GM21825 (cell line): ENCODE data around the gene EDIL3.
"Not testable (repeated sequence)": the region's sequence is repeated elsewhere in the genome, so short reads cannot be mapped to it uniquely, and the experiment has no call there.

Experiments used
- ATAC-seq: cut with Tn5 transposase; IDR thresholded peaks from one replicate; pipeline ENCODE4 v1.9.1; 2021; ENCODE audit warnings: mild to moderate bottlenecking, moderate library complexity; ENCODE audit not compliant: unreplicated experiment

EDIL3 gene

DNA sequence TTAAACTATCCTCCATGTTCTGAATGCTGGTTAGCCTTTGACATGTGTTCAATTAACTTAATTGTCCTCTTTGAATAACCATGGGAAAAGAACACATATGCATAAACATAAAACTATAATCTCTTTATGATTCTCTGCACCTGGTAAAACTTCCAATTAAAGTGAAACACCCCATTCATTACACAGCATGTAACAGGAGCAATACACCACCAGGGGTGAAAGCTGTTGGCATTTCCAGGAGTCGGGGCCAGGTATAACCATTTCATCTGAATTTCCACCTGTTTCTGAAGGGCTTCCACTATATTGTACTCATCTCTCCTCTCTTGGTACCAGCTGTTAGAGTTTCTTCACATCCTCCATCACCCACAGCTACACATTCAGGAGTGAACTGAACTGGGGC is 303.8 kb downstream of the EDIL3 start:
- no peak for ATAC-seq

DNA sequence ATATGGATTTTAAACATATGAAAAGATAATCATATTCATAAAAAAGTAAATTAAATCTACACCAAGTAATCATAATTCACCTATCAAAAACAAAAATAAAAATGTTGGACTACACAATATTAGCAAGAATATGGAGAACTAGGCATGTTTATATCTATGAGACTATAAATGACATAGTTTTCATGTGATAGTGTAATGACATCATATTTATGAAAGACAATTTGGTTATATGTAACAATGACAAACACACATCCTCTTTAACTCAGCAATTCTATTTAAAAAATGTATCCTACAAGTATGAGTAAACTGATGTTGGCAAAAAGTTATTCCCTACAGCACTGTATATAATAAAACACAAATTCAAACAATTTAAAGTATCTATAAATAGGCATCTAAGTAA is 312.3 kb downstream of the EDIL3 start:
- ATAC-seq, result no peak

DNA sequence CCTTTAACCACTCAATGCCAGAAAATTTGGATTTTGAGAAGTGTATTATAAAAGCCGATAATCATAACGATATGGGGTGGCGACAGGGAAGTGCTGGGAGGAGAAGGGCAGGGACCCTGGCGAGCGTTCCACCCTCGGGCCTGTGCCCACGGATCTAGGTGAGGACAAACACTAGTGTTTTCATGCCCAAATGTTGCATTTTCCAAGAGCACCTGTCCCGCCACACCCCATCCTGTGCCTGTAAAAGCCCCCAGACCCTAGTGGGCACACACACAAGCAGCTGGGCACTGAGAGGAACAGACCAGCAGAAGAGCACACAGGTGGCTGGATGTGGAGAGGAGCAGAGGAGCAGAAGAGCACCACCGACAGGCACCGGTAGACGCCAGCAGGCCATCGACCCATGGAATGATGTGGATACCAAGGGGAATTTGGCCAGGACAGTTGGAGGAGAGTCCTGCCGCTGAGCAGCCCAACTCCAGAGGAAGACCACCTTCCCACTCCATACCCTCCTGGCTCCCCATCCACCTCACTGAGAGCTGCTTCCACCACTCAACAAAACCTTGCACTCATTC is 315.0 kb downstream of the EDIL3 start:
- no peak for ATAC-seq

DNA sequence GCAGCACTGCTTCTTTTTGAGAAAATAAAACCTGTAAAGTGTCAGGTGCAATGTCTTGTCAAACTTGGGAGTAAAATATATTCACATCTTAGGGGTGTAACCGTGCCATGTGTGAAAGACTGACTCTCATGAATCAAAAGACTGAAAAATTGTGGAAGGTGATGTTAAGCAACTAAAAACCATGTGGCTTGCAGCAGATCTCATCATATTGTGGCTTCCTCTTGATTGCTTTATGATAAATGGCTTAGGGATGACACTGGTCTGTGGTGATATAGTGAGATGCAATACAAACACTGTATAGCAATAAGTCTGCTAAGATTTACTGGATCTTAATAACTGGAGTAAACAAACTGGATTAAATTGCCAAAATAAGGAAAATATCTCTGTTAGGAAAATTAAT is 321.6 kb downstream of the EDIL3 start:
- ATAC-seq, result no peak

DNA sequence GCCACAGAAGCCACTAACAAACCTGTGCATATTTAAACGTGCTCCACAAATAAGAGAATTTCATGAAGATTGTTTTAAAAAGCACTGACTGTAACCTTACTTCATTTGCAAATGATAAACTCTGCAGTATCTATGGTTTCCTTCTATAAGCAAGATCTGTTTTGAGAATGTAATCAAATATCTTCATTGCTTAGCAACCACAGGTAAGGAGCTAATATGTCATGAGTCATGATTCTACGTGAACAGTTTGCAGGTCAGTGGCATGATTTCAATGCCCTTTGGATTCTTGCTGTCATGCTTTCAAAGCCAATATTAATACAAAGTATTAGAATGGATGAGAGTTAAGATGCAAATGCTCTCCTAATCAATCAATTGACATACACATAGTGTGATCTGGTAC is 325.0 kb downstream of the EDIL3 start:
- no peak for ATAC-seq

DNA sequence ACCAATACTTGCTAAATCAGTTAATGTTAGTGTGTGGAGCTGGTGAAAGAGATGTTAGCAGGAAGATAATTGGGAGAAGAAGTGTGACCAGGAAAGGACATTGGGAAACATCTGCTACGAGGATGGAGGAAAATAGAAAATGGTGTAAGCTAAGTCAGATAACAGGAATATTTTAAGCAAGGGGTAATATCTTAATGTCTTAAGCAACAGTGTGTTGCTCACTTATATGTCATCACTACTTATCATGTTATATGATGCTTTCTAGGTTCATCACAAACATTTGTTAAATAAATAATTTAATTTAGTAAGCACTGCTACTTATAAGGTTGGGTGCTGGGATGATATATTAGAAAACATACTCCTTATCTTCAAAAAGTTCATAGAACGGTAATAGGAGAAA is 326.1 kb downstream of the EDIL3 start:
- no peak for ATAC-seq

DNA sequence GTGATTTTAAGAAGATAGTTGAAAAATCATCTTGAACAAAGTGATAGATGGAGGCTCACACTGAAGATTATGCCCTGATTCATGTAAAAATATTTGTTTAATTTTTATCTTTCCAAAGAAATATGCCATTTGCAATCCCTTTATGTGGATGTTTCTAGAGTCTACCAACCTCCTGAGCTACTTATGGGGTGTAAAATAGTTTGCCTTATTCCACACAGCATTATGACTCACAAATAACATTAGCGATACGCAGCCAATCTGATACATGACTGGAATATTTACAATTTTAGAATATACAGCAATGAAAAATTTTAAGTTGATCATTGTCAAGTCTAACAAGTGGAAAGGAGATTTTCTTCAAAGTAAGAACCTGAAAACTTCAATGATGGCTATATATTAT is 327.5 kb downstream of the EDIL3 start:
- no peak for ATAC-seq

DNA sequence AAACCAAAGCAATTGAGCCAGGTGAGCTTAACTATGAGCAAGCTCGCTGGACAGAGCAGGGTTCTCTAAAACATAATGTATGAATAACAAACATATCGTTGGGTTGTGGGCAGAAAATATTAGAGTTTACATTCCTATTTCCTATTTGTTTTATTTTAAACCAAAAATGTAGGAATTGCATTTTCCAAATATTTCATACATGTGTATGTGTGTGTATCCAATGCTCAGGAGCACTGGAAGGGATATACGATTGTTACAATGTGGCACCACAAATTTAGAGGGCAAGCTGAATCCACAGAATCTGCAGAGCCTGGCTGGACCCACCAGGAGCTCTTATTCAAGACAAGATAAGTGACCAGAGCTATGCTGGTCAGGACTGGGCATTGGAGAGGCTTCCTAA is 338.7 kb downstream of the EDIL3 start:
- no peak for ATAC-seq

DNA sequence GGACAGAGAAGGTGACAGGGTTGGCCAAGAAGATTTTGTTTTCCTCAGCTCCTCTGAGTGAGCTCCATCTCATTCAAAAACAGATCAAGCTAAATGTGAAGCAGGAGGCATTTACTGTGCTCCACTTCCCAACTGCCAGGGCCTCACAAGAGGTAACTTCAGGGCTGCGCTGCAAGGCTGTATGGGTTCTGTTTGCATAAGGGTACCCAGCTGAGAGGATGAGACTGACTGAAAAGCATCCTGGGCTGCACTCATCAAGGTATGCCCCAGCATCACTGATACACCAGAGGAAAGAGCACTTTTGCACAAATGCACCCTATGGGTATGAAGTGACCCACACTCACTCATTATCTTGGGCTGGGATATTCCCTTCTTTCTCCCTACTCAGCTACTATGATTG is 347.8 kb downstream of the EDIL3 start:
- ATAC-seq, result no peak

DNA sequence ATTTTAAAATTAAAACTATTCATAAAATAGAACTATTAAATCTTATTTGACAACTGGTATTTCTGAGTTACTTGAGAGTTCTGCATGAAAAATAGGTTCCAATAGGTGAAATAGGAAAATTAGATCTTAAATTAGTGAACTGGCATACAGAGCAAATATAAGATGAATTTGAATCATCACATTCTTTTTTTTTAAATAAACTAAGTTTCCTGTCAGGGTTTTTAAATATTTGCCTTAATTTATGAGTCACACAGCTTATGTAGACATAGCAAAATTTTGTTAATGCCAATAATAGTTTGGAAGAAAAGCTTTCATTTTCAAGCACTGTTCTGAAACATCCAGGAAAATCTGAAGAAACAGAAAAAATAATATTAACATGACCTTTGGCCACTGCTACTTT is 352.4 kb downstream of the EDIL3 start:
- ATAC-seq, result no peak

DNA sequence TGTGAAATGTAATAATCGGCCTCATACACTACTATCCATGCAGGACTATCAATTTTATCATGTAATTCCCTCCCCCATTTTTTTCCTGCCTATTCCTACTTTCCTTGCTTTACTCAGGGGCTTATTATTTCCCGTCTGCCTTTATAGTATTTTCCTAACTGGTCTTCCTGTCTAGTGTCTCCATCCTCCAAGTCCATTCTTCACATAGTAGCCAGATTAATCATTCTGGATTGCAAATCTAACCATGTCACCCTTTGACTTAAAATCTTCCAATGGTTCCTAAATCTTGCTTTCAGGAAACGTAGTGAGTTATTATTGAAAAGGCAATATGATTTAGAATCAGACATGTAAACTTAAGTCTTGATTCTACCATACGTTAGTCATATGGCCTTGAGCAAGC is 356.6 kb downstream of the EDIL3 start:
- no peak for ATAC-seq

DNA sequence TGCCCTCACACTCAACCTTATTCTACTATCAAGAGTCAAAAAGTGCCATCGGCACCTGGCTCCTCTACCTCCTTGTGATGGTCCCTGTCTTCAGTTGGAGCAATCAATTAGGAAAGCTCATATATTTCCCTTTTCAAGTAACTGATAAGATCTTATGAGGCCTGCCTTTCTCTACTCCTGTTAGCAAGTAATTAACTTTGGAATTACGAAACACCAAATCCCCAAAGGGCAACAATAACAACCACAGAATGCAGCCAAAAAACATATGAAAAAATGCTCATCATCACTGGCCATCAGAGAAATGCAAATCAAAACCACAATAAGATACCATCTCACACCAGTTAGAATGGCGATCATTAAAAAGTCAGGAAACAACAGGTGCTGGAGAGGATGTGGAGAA is 366.2 kb downstream of the EDIL3 start:
- ATAC-seq, result not testable (repeated sequence)

DNA sequence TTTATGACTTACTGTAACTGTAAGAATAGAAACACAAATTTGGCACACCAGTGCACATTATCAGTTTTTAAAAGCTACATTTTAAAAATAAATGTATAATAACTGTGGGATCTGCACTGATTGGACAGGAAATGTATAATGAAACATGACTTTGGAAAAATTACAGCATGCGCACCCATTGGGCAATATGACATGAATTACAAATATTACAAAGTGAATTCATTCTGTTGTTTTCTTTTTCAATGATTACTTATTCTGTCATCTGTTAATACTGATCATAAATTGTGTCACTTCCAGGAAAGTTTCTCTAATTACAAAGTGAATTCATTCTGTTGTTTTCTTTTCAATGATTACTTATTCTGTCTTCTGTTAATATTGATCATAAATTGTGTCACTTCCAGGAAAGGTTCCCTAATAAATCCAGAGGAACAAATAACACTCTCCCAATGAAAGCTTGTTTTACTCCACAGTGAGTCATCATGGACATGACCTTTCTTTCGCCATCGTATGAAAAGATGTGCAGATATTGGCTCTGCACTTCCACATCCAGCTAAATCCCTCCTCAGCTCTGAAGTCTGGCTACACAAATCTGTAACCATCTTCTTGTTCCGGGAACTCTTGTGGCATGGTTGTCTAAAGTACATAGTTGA is 367.0 kb downstream of the EDIL3 start:
- ATAC-seq, result no peak

DNA sequence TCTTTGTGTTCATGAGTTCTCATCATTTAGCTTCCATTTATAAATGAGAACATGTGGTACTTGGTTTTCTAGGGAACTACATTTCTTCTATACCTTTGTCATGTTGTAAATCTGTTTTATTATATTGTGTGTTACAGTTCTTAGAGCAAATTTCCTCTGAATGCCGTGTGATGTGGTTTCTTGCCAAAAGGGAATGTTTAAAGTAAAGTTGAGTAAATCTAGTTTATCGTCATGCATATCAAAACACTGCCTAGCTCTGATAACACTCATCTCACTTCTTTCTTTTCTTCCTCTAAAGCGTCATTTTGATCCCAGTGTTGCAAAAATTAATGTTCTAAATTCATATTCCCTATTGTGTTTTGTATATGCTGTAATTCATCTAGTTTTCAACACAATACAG is 368.6 kb downstream of the EDIL3 start:
- no peak for ATAC-seq

DNA sequence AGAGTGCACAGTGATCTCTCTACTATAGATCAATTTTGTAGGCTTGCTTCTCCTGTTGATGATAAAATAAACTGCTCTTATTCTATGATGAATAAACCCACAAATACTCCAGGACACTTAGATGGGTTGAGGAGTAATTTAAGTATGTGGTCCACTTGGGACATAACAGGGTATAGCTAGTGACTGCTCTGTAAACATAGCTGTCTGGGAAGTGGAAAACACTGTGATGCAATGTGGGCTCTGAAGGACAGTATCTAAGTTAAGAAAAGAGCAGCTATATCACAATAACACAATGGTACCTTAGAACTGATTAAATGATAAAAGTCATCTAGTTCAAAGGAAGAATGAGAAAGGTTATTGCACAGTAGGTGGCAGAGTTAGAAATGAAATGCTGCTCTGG is 369.7 kb downstream of the EDIL3 start:
- no peak for ATAC-seq

DNA sequence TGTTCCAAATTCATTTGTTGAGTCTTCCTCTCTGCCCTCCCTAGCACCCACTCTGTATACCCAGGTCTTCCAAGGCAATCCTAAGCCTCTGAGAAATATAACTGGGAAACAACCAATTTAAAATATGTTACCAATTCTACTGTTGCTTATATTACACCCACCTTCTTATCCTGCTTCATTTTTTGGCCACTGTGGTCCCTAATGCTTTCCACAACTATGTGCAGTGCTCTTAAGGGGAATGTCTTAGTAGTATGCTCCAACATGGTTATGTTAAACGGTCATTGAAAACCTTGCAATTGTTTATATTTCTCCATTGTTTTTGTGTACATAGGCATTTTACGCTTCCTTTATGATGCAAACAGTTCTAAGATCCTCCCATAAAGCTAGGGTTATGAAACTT is 390.9 kb downstream of the EDIL3 start:
- no peak for ATAC-seq

DNA sequence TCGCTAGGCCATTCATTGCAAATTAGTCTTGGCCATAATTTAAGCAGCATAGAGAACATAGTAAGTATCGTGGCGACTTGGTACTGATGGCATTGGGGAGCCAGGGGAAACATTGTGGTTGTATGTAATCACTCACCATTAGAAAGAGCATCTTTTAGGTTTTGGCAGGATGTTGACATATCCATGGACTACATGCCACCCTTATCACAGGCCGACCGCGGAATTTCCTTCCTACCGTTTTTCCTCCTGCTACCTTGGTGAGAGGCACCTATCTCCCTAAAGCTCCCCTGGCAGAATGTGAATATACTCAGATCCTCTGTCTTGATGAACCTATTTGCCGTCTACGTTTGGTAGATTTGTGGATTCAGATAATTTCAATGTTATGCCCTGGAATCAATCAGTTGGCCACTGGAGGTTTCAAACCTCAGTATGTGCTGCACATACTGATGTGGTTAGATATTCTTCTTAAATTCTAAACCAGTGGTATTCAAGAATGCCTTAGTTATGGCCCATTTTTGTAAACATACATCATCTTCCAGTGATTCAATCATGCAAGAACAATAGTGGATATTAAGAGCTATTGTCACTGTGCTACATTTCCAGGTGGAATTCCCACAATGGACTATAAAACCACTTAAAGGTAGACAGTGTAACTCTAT is 393.0 kb downstream of the EDIL3 start:
- no peak for ATAC-seq

DNA sequence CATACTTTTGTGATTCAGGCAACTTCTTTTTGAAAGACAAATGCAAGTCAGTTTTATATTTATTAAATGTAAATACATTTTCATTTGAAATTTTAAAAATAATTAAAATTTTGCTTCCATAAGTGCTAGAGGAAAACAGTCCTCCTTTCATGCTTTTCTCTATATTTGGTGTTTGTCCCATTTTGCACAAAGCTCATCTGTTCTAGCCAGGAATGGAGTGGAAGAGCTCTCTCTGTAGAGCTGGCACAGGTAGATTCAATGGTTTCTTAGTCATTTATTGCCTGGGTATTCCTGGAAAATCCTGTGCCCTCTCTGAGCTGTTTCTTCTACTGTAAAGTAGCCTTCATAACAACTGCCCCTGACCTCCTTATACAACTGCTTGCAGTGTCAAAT is 396.4 kb downstream of the EDIL3 start:
- no peak for ATAC-seq

DNA sequence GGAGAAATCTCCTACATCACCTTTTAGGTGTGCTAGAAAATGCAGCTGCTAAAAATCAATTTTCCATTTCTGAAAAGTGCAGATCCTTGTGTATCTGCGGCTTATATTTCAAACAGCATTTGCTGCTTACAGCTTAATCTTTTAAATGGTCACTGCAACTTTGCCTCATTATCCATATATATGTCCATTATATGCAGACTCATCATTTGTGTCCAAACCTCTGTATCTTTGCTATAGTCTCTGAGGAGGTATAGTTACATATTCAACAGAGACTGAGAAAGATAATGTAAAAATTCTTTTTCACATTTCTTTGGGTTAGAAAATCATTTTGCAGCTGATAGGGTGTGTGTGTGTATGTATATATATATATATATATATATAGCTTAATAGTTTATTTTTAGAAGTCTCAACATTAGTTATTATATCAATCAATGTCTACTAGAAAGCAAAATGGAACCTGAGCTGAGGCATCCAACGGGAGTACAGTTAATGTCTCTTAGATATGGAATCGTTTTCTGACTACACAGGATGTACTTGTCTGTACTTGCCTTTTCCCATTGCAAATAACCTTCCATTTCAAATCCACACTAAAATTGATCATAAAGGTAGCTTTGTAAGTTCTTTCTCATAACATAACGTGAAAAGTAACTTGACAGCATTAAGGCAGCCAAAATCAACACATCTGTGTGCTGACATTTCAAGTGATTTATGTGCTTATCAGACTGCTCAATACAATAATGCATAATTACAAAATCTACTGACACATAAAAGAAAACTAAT is 397.0 kb downstream of the EDIL3 start:
- ATAC-seq, result no peak

DNA sequence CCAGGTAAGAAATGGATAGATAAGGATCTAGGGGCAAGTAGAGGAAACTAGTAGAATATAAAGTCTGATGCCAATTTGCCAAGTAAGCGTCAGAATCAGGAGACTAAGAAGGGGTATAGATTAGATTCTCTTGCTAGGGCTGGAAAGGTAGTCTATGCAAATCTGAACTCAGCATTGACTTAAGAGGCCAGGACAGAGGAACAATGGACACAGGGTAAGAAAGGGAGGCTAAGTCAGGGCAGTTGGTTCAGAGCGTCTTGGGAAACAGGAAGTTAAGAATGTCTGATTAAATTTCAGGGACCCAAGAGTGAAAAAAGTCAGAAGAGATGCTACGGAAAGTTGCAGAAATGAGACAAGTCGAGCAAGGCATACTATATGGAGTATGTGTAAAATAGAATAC is 400.8 kb downstream of the EDIL3 start:
- ATAC-seq, result no peak

DNA sequence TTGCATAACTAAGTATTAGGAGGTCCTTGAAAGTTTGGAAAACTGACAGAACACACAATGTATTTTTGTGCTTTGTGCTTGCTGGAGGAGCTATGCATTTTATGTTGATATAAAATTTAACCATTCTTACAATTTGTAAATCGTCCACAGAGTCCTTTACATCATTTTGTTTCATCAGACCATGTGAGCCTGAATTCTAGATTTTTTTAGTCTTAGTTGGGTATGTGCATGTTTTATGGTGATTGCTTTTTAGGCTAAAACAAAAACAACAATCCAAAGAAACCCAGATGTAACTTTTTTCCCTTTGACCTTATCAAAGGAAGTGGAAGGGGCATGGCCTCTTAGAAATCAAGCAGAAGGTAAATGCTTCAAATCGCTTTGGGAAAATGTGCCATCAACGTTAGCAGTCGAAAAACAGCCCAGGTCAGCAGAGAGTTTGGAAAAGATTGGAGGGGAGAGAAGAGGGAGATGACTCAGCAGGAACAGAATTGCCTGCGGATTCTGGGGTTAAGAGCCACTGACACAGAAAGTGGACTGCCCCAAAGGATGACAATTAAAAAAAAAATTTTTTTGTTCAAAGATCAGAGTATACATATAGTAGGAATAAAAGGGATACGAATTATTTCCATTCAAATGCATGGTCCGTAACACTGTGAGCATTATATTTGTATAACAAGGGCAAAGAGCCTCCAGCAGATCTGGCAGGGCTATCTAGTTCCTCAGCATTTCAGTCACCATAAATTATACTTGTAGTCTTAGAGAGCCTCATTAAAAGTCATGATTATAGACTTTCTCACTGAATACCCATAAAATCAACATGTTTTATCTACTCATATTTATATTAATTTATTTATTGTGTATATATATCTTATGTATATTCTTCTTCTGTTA is 410.5 kb downstream of the EDIL3 start:
- ATAC-seq, result no peak
